K562 (cell line): ENCODE data around the gene ST3GAL5. TPM values are rescaled to one million over a fixed set of nuclear protein-coding genes. Genes with fewer than 3 reads are reported as not detected.

Experiments
- ATAC-seq: fragments of 200-7000 bp; cut with Tn5 transposase; 3 replicates; pipeline ENCODE4 v1.9.1; 2020; ENCODE audit warnings: moderate library complexity
- BruUV-seq: library from RNA; stranded (reverse); fragments of 400-500 nt; replicated peaks from 2 replicates; lab custom pipeline; 2021; lab: Mats Ljungman, UMichigan
- CTCF ChIA-PET: fragments of 300-600 bp; formaldehyde crosslinking; extraction: SDS; loops from one replicate; lab custom pipeline; 2021; ENCODE audit warnings: low intra/inter-chr PET ratio; lab: Yijun Ruan, JAX
- POLR2A ChIA-PET: fragments of 300-600, 350-650 bp; sonication (Branson Sonifier 250); formaldehyde crosslinking; extraction: SDS; loops from one replicate; lab custom pipeline; 2021; ENCODE audit warnings: antibody characterized with exemption, inconsistent platforms; lab: Yijun Ruan, JAX
- DNase-seq, 4 experiments: peaks; one replicate each; pipeline versions ENCODE4 v3.0.0 to v3.0.0-alpha.2; 2011 to 2018; ENCODE audit warnings: low spot score in 3 of 4, mixed read lengths in 3 of 4; ENCODE audit errors: extremely low read depth in 1 of 4
- FAIRE-seq: peaks from 2 replicates; lab custom pipeline; 2011; peaks lifted over from hg19 to GRCh38; lab: Jason Lieb, UNC
- H2AFZ ChIP-seq: 2 replicates; pipeline ENCODE4 v1.6.0; 2011; ENCODE audit warnings: low read depth, low read length, control low read depth, inconsistent platforms
- H3K27ac ChIP-seq: fragments of 200-600 bp; 3 replicates; pipeline ENCODE4 v1.8.0; 2011; ENCODE audit warnings: low read depth, mild to moderate bottlenecking, control low read depth, inconsistent platforms, low read length, moderate library complexity, mixed read lengths; ENCODE audit errors: extremely low read depth
- H3K27me3 ChIP-seq, 2 experiments: fragments of 300-600 bp in 1 of 2; 2 replicates in 1 of 2; 3 replicates in 1 of 2; pipeline versions ENCODE4 v1.6.0 to v1.8.0; 2011; ENCODE audit warnings: inconsistent platforms in 2 of 2, low read length in 2 of 2, mild to moderate bottlenecking in 1 of 2, mixed read lengths in 1 of 2, moderate library complexity in 1 of 2; ENCODE audit not compliant: control insufficient read depth in 2 of 2, insufficient read depth in 2 of 2
- H3K36me3 ChIP-seq: fragments of 300-600 bp; 3 replicates; pipeline ENCODE4 v1.8.0; 2011; ENCODE audit warnings: mild to moderate bottlenecking, low read length, inconsistent platforms; ENCODE audit not compliant: control insufficient read depth, insufficient read depth
- H3K4me1 ChIP-seq, 2 experiments: fragments of 200-600 bp in 1 of 2; replicated peaks in 1 of 2; 2 replicates in 1 of 2; 3 replicates in 1 of 2; pipeline versions ENCODE4 v1.5.1 to v1.8.0; 2011; ENCODE audit warnings: inconsistent platforms in 2 of 2, low read length in 2 of 2, mild to moderate bottlenecking in 1 of 2, mixed read lengths in 1 of 2, moderate library complexity in 1 of 2; ENCODE audit not compliant: control insufficient read depth in 2 of 2, insufficient read depth in 2 of 2
- H3K4me2 ChIP-seq: 2 replicates; pipeline ENCODE4 v1.6.1; 2011; ENCODE audit warnings: low read length, control low read depth, inconsistent platforms, mixed read lengths; ENCODE audit not compliant: insufficient read depth
- H3K4me3 ChIP-seq: fragments of 200-600 bp; sonication (generic), shearing (Covaris generic); 2 replicates; pipeline ENCODE4 v1.5.1; 2016; ENCODE audit warnings: control low read depth, inconsistent platforms
- H3K79me2 ChIP-seq: fragments of 200-600 bp; 3 replicates; pipeline ENCODE4 v1.8.0; 2011; ENCODE audit warnings: low read length, inconsistent platforms; ENCODE audit not compliant: control insufficient read depth, insufficient read depth
- H3K9ac ChIP-seq, 2 experiments: 2 replicates each; pipeline versions ENCODE4 v1.6.0 to v1.6.1; 2011; ENCODE audit warnings: low read depth in 2 of 2, low read length in 2 of 2, control low read depth in 1 of 2, inconsistent platforms in 1 of 2, mild to moderate bottlenecking in 1 of 2, mixed read lengths in 1 of 2; ENCODE audit not compliant: insufficient read depth in 1 of 2
- H3K9me1 ChIP-seq: one replicate; pipeline ENCODE4 v1.6.0; 2011; ENCODE audit warnings: inconsistent platforms, mild to moderate bottlenecking, low read length, moderate library complexity; ENCODE audit not compliant: control insufficient read depth, insufficient read depth
- H3K9me3 ChIP-seq: replicated peaks from 2 replicates; pipeline ENCODE4 v1.5.1; 2011; ENCODE audit warnings: low read depth, low read length, inconsistent platforms; ENCODE audit not compliant: control insufficient read depth, insufficient read depth
- H4K20me1 ChIP-seq: replicated peaks from 2 replicates; pipeline ENCODE4 v1.6.1; 2011; ENCODE audit warnings: low read length, inconsistent platforms, mixed read lengths; ENCODE audit not compliant: control insufficient read depth, insufficient read depth
- ARID3A ChIP-seq: IDR thresholded peaks from 2 replicates; pipeline ENCODE4 v1.6.1; 2012; ENCODE audit warnings: low read depth, low read length, improper control_type of control experiment, borderline replicate concordance
- CBFB ChIP-seq: sonication (generic); formaldehyde crosslinking; IDR thresholded peaks from 2 replicates; pipeline ENCODE4 v1.4.0; 2020; ENCODE audit warnings: mild to moderate bottlenecking, missing genetic modification reagents
- CBX2 ChIP-seq: fragments of 200-600 bp; sonication (generic); IDR thresholded peaks from one replicate; pipeline ENCODE4 v1.6.1; 2012; ENCODE audit warnings: mild to moderate bottlenecking, low read length, inconsistent platforms; ENCODE audit not compliant: insufficient read depth, poor library complexity, severe bottlenecking
- HDAC3 ChIP-seq: fragments of 450-650 bp; IDR thresholded peaks from 2 replicates; pipeline ENCODE4 v1.6.1; 2018; ENCODE audit warnings: borderline replicate concordance, mild to moderate bottlenecking, moderate library complexity; ENCODE audit not compliant: partially characterized antibody
- MLX ChIP-seq, 2 experiments: fragments of 450-650 bp in 1 of 2; sonication (generic) in 1 of 2; formaldehyde crosslinking; conservative IDR thresholded peaks; 2 replicates each; pipeline versions ENCODE4 v1.4.0 to v1.8.1; 2020 to 2022; ENCODE audit warnings: mild to moderate bottlenecking in 1 of 2, missing genetic modification reagents in 1 of 2
- RFX5 ChIP-seq: IDR thresholded peaks from 2 replicates; pipeline ENCODE4 v1.6.1; 2011; ENCODE audit warnings: low read depth, mild to moderate bottlenecking, improper control_type of control experiment, low read length
- SLC30A9 ChIP-seq: fragments of 250-450 bp; sonication (Bioruptor Pico); IDR thresholded peaks from 2 replicates; pipeline ENCODE4 v1.8.0; 2022; ENCODE audit warnings: mild to moderate bottlenecking, moderate library complexity
- STAT5A ChIP-seq: IDR thresholded peaks from 2 replicates; pipeline ENCODE4 v1.6.1; 2012; ENCODE audit warnings: low read length, inconsistent platforms, borderline replicate concordance
- TAL1 ChIP-seq: fragments of 450-650 bp; IDR thresholded peaks from 2 replicates; pipeline ENCODE4 v1.6.1; 2016; ENCODE audit warnings: mild to moderate bottlenecking
- ZNF175 ChIP-seq: fragments of 200-800 bp; sonication (Bioruptor generic); IDR thresholded peaks from 2 replicates; pipeline ENCODE4 v1.6.1; 2016; ENCODE audit warnings: low read depth, mild to moderate bottlenecking, missing genetic modification characterization, missing compliant biosample characterization
- whole genome bisulfite sequencing: fragments of 100-300 bp; shearing (Covaris generic); methylation state at CpG from one replicate; pipeline ENCODE4 v1.1.6; 2016; ENCODE audit warnings: low coverage, mixed read lengths; ENCODE audit not compliant: insufficient coverage; ENCODE audit errors: missing lambda C conversion rate; 5-methylcytosine and 5-hydroxymethylcytosine counted together
- in situ Hi-C: fragments of 300-500 bp; cut with MboI; formaldehyde crosslinking; loops from 4 replicates; pipeline ENCODE4 v1.15.0; 2018; ENCODE audit warnings: inconsistent platforms, mixed read lengths
- intact Hi-C: fragments of 100-400 bp; cut with micrococcal nuclease; formaldehyde crosslinking; loops from 2 replicates; pipeline ENCODE4 v1.14.2; 2022
- polyA plus RNA-seq, 8 experiments: library from polyadenylated mRNA; depleted of rRNA in 4 of 8; stranded (reverse) in 5 of 8; unstranded in 3 of 8; fragments of >200 nt; fragmentation: Nextera tagmentation in 2 of 8; fragmentation: Illumina TruSeq in 1 of 8; extraction: Ambion mirVana in 2 of 8; extraction: Trizol in 1 of 8; gene quantifications; 2 replicates each; pipeline versions ENCODE4 v1.2.1 to v1.2.3, GENCODE V29; 2011 to 2014; ENCODE audit warnings: inconsistent platforms in 1 of 8, missing spikeins in 1 of 8
- total RNA-seq, 7 experiments: library from RNA; depleted of rRNA in 6 of 7; stranded (reverse); fragments of >200 nt in 6 of 7; fragmentation: Illumina TruSeq in 2 of 7; extraction: Trizol in 2 of 7; gene quantifications; 2 replicates each; pipeline versions ENCODE4 v1.2.1 to v1.2.3, GENCODE V29; 2011 to 2021; ENCODE audit warnings: low replicate concordance in 1 of 7

The ST3GAL5 gene
- total and polyA plus RNA-seq, 9 of the 15 experiments (the other 6 are each of a cell fraction or from before 2014, with no cell fraction given), result 1.6 to 10.0 (median 4.2) TPM

- TF ChIP-seq ARID3A (no peak), ZNF175 (CRISPR knock-in tag) (no peak), MLX (CRISPR knock-in tag; conservative IDR thresholded peaks at IDR 0.05) (no peak), RFX5 (no peak), CBFB (CRISPR knock-in tag) (no peak), HDAC3 (no peak)
Measured at GRCh38 chr2:85847051-85847588, 41.7 kb downstream of the ST3GAL5 start (continued).

- ATAC-seq (no peak), DNase-seq (no peak), FAIRE-seq (no peak)
- BruUV-seq, result no TSS peak
- Histone ChIP-seq H3K36me3 (peaks cover 2% of the 10 kb centered on the region; the same call in 1 of the 3 replicates), H3K79me2 (no peaks in the 10 kb centered on the region), H3K27me3 (no peaks in the 10 kb centered on the region), H3K4me1 (no peaks in the 10 kb centered on the region), H4K20me1 (no peaks in the 10 kb centered on the region), H3K9ac (no peak overlapping the region), H2AFZ (no peak overlapping the region), H3K4me2 (no peak overlapping the region), H3K9me3 (no peaks in the 10 kb centered on the region), H3K4me3 (no peak overlapping the region), H3K27ac (no peak overlapping the region), H3K9me1 (no peaks in the 10 kb centered on the region)
- intact Hi-C loops, result no loop called here
- ChIA-PET CTCF (no interaction called here), POLR2A (no interaction called here)
- TF ChIP-seq SLC30A9 (CRISPR knock-in tag) (no peak), TAL1 (no peak), CBX2 (no peak), STAT5A (no peak), HDAC3 (no peak)
- 45% methylated on average over 4 of the region's 4 CpGs for WGBS
- in situ Hi-C loops, result no loop called here
Measured at GRCh38 chr2:85846411-85846810, 42.4 kb downstream of the ST3GAL5 start.
